ENCODE data around the gene PSMB4. TPM values are rescaled to one million over a fixed set of nuclear protein-coding genes. Genes with fewer than 3 reads are reported as not detected.

Gene PSMB4
- total RNA-seq, 1 experiment from 2014 or later = 414 TPM

GRCh38 chr1:151407304-151407703 is 7.9 kb downstream of the PSMB4 start:
- H3K9me3 Mint-ChIP-seq = no peaks in the 10 kb centered on the region
- ATAC-seq (no peak), DNase-seq (ENCODE audit: low spot score) (no peak)
- peaks cover 71% of the 10 kb centered on the region for H3K36me3 Mint-ChIP-seq
- ChIA-PET POLR2A (no interaction called here), CTCF (no interaction called here)
- TF ChIP-seq FOXK1 (CRISPR knock-in tag; IDR thresholded peaks at IDR 0.05) = no peak
- TF ChIP-seq PREB (CRISPR knock-in tag; IDR thresholded peaks at IDR 0.05; ENCODE audit: borderline replicate concordance) = no peak
- H3K27me3 Mint-ChIP-seq (ENCODE audit: low read depth) = no peaks in the 10 kb centered on the region
- no peak overlapping the region for H3K27ac Mint-ChIP-seq
- no peaks in the 10 kb centered on the region for H3K4me1 Mint-ChIP-seq
- H3K4me3 Mint-ChIP-seq = no peak overlapping the region

GRCh38 chr1:151408891-151409290 is 9.5 kb downstream of the PSMB4 start:
- Mint-ChIP-seq H3K4me3 (no peak overlapping the region), H3K27me3 (ENCODE audit: low read depth) (no peaks in the 10 kb centered on the region), H3K36me3 (peaks cover 75% of the 10 kb centered on the region), H3K9me3 (no peaks in the 10 kb centered on the region), H3K27ac (no peak overlapping the region), H3K4me1 (no peaks in the 10 kb centered on the region)
- DNase-seq (ENCODE audit: low spot score) (no peak), ATAC-seq (no peak)
- TF ChIP-seq ZNF671 (CRISPR knock-in tag; IDR thresholded peaks at IDR 0.05) (no peak), FOXP1 (CRISPR knock-in tag; IDR thresholded peaks at IDR 0.05; ENCODE audit: borderline replicate concordance) (no peak), PRRX2 (CRISPR knock-in tag; IDR thresholded peaks at IDR 0.05) (no peak), NR1H2 (CRISPR knock-in tag; IDR thresholded peaks at IDR 0.05) (no peak), ERG (CRISPR knock-in tag; IDR thresholded peaks at IDR 0.05) (no peak), ELF4 (CRISPR knock-in tag; IDR thresholded peaks at IDR 0.05; ENCODE audit: low read depth) (no peak), USF1 (CRISPR knock-in tag; IDR thresholded peaks at IDR 0.05) (no peak), SP1 (CRISPR knock-in tag; conservative IDR thresholded peaks at IDR 0.05) (no peak), ZNF263 (CRISPR knock-in tag; IDR thresholded peaks at IDR 0.05; ENCODE audit: low read depth) (no peak), ZNF232 (CRISPR knock-in tag; IDR thresholded peaks at IDR 0.05) (no peak), KAT7 (CRISPR knock-in tag; IDR thresholded peaks at IDR 0.05; ENCODE audit: borderline replicate concordance) (no peak), TCF7 (CRISPR knock-in tag; IDR thresholded peaks at IDR 0.05; ENCODE audit: low read depth) (no peak)
- CTCF ChIA-PET = interaction anchor here (0.6 kb wide), 1 partner anchor 211 kb away, joined by 3 read pairs; no protein-coding TSS in a partner anchor
- POLR2A ChIA-PET = no interaction called here

GRCh38 chr1:151411884-151412283 is 12.5 kb downstream of the PSMB4 start:
- ATAC-seq = no peak
- H3K36me3 Mint-ChIP-seq = peaks cover 80% of the 10 kb centered on the region
- no peaks in the 10 kb centered on the region for H3K27me3 Mint-ChIP-seq (ENCODE audit: low read depth)
- POLR2A ChIA-PET = no interaction called here
- no peak for DNase-seq (ENCODE audit: low spot score)
- CTCF ChIA-PET = no interaction called here
- no peaks in the 10 kb centered on the region for H3K9me3 Mint-ChIP-seq
- H3K4me1 Mint-ChIP-seq = no peaks in the 10 kb centered on the region
- H3K27ac Mint-ChIP-seq = no peak overlapping the region
- no peak overlapping the region for H3K4me3 Mint-ChIP-seq
- TF ChIP-seq ZBTB43 (CRISPR knock-in tag; IDR thresholded peaks at IDR 0.05) = no peak
- no peak for TF ChIP-seq ZNF121 (CRISPR knock-in tag; IDR thresholded peaks at IDR 0.05)
- TF ChIP-seq ATF2 (CRISPR knock-in tag; IDR thresholded peaks at IDR 0.05; ENCODE audit: borderline replicate concordance, low read depth) = no peak
- no peak for TF ChIP-seq RELA (CRISPR knock-in tag; IDR thresholded peaks at IDR 0.05; ENCODE audit: borderline replicate concordance)
- TF ChIP-seq PRRX2 (CRISPR knock-in tag; IDR thresholded peaks at IDR 0.05) = no peak
- TF ChIP-seq NFYB (CRISPR knock-in tag; conservative IDR thresholded peaks at IDR 0.05; ENCODE audit: low read depth) = no peak
- TF ChIP-seq TEAD4 (CRISPR knock-in tag; IDR thresholded peaks at IDR 0.05) = no peak
- no peak for TF ChIP-seq USF1 (CRISPR knock-in tag; IDR thresholded peaks at IDR 0.05)
- TF ChIP-seq CREM (CRISPR knock-in tag; IDR thresholded peaks at IDR 0.05) = no peak
- TF ChIP-seq ZBTB21 (CRISPR knock-in tag; IDR thresholded peaks at IDR 0.05; ENCODE audit: borderline replicate concordance) = no peak
- TF ChIP-seq ZNF232 (CRISPR knock-in tag; IDR thresholded peaks at IDR 0.05) = no peak
- TF ChIP-seq FOXP1 (CRISPR knock-in tag; IDR thresholded peaks at IDR 0.05; ENCODE audit: borderline replicate concordance) = no peak
- TF ChIP-seq GRHL2 (CRISPR knock-in tag; IDR thresholded peaks at IDR 0.05; ENCODE audit: insufficient replicate concordance, severe bottlenecking) = no peak
- TF ChIP-seq STAT6 (CRISPR knock-in tag; conservative IDR thresholded peaks at IDR 0.05; ENCODE audit: low read depth) = no peak

All from WTC11 (cell line).